HL-60 (cell line): Measurements from ENCODE around the gene GSAP.

Experiments
- DNase-seq, 2 experiments: peaks; one replicate each; pipeline ENCODE4 v3.0.0-alpha.2; 2010 to 2020; ENCODE audit warnings: low read depth in 1 of 2, low spot score in 1 of 2
- H3K27ac ChIP-seq: fragments of 250-450 bp; sonication (Bioruptor Pico); replicated peaks from 2 replicates; pipeline ENCODE4 v1.5.1; 2020; ENCODE audit warnings: mild to moderate bottlenecking, moderate library complexity
- H3K27me3 ChIP-seq: fragments of 250-450 bp; sonication (Bioruptor Pico); 2 replicates; pipeline ENCODE4 v1.5.1; 2021; ENCODE audit warnings: mild to moderate bottlenecking, moderate library complexity; ENCODE audit not compliant: insufficient read depth, poor library complexity, severe bottlenecking
- H3K4me3 ChIP-seq: replicated peaks from 2 replicates; pipeline ENCODE4 v1.5.1; 2011; ENCODE audit warnings: mild to moderate bottlenecking, control low read depth, low read length; ENCODE audit not compliant: insufficient read depth
- GABPA ChIP-seq: IDR thresholded peaks from 2 replicates; pipeline ENCODE4 v1.6.1; 2012; ENCODE audit warnings: low read depth
- POLR2AphosphoS5 ChIP-seq: IDR thresholded peaks from 2 replicates; pipeline ENCODE4 v1.6.1; 2012; ENCODE audit warnings: low read depth
- REST ChIP-seq: IDR thresholded peaks from 2 replicates; pipeline ENCODE4 v1.6.1; 2012; ENCODE audit warnings: low read depth; ENCODE audit not compliant: insufficient replicate concordance
- SPI1 ChIP-seq: IDR thresholded peaks from 2 replicates; pipeline ENCODE4 v1.6.1; 2012; ENCODE audit warnings: low read depth, mild to moderate bottlenecking, borderline replicate concordance
- TF ChIP-seq, protein P1 (sequence below): IDR thresholded peaks from one replicate; pipeline ENCODE4 v1.5.1; 2011; ENCODE audit warnings: low read length, control low read depth, inconsistent platforms; ENCODE audit not compliant: insufficient read depth

The GSAP gene

GRCh38 chr7:77396894-77397547 is 19.1 kb downstream of the GSAP start:
- Histone ChIP-seq H3K27ac (no peak overlapping the region), H3K27me3 (no peaks in the 10 kb centered on the region), H3K4me3 (no peak overlapping the region)
- TF ChIP-seq SPI1: no peak
- TF ChIP-seq, protein P1, sequence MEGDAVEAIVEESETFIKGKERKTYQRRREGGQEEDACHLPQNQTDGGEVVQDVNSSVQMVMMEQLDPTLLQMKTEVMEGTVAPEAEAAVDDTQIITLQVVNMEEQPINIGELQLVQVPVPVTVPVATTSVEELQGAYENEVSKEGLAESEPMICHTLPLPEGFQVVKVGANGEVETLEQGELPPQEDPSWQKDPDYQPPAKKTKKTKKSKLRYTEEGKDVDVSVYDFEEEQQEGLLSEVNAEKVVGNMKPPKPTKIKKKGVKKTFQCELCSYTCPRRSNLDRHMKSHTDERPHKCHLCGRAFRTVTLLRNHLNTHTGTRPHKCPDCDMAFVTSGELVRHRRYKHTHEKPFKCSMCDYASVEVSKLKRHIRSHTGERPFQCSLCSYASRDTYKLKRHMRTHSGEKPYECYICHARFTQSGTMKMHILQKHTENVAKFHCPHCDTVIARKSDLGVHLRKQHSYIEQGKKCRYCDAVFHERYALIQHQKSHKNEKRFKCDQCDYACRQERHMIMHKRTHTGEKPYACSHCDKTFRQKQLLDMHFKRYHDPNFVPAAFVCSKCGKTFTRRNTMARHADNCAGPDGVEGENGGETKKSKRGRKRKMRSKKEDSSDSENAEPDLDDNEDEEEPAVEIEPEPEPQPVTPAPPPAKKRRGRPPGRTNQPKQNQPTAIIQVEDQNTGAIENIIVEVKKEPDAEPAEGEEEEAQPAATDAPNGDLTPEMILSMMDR: no peak
- TF ChIP-seq POLR2AphosphoS5: no peak
- TF ChIP-seq GABPA: no peak
- TF ChIP-seq REST: no peak
- DNase-seq: no peak

GRCh38 chr7:77395626-77396025 is 20.5 kb downstream of the GSAP start:
- TF ChIP-seq POLR2AphosphoS5 (no peak), REST (no peak), SPI1 (no peak), GABPA (no peak)
- TF ChIP-seq, protein P1: no peak
- no peaks in the 10 kb centered on the region for H3K27me3 ChIP-seq
- no peak for DNase-seq

DNA sequence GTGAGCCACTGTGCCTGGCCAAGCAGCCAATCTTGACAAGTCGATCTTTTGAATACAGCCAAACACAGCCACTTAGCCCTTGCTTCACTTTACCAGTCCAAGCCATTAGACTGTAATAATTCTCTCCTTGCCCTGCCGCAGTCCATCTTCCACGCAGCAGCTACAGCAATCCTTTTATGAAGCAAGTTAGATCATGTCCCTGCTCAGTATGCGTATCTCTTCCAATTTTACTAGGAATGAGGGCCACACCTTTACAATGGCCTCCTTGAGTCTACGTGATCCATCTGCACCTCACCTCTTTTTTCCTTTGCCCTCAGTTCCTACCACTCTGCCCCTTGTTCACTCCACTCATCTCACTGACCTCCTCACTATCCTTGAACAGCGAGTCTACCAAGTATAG is 22.2 kb downstream of the GSAP start:
- H3K4me3 ChIP-seq: no peak overlapping the region
- no peak overlapping the region for H3K27ac ChIP-seq
- TF ChIP-seq, protein P1: no peak
- no peak for TF ChIP-seq REST
- no peaks in the 10 kb centered on the region for H3K27me3 ChIP-seq
- no peak for DNase-seq

More at GRCh38 chr7:77395626-77396025, 20.5 kb downstream of the GSAP start:
- no peak overlapping the region for H3K4me3 ChIP-seq
- no peak overlapping the region for H3K27ac ChIP-seq
